ENCODE data around the gene ZFYVE9.

ZFYVE9 gene

GRCh38 chr1:52352690-52353089 is 210.8 kb downstream of the ZFYVE9 start:
- no peak for TF ChIP-seq JUND (IDR thresholded peaks at IDR 0.05; ENCODE audit: low read depth)
- in situ Hi-C loops (cut with HindIII; ENCODE audit: low pct_unique_long_range_greater_than_20kb, low sequenced_read_pairs) = no loop called here
- no peak for DNase-seq (ENCODE audit: low read depth in 1 of 2, low spot score in 1 of 2)

GRCh38 chr1:52355436-52355835 is 213.5 kb downstream of the ZFYVE9 start:
- TF ChIP-seq JUND (IDR thresholded peaks at IDR 0.05; ENCODE audit: low read depth) = no peak
- in situ Hi-C loops (cut with HindIII; ENCODE audit: low pct_unique_long_range_greater_than_20kb, low sequenced_read_pairs) = no loop called here

GRCh38 chr1:52355847-52356505 is 214.1 kb downstream of the ZFYVE9 start:
- no peak for TF ChIP-seq JUND (IDR thresholded peaks at IDR 0.05; ENCODE audit: low read depth)
- in situ Hi-C loops (cut with HindIII; ENCODE audit: low pct_unique_long_range_greater_than_20kb, low sequenced_read_pairs) = no loop called here
- no peak for DNase-seq (ENCODE audit: low read depth in 1 of 2, low spot score in 1 of 2)

More at GRCh38 chr1:52355436-52355835, 213.5 kb downstream of the ZFYVE9 start:
- DNase-seq (ENCODE audit: low read depth in 1 of 2, low spot score in 1 of 2) = no peak

DNA sequence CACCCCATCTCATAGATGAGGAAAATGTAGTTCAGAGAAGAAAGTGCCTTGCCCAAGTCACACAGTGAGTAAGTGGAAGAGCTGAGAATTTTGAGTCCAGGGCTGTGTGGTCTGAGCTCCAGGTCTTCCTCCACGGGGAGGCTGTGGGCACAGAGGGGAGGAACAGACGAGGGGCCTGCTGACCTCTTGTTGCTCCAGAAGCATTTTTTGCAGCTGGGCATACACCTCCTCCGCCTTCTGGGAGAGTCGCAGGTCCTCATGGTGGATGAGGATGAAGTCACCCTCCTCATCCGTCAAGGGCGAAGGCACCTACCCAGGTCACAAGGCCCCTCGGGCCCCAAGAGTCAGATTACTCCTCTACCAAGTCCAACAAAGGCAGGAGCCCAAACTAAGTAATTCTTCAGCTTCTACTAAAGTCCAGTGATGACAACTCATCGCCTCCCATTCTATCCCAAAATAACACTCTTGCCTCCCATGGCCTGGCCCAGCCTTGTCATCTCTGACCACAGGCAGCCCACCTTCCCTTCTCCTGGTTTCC is 215.0 kb downstream of the ZFYVE9 start:
- DNase-seq (ENCODE audit: low read depth in 1 of 2, low spot score in 1 of 2) = no peak
- no peak for TF ChIP-seq JUND (IDR thresholded peaks at IDR 0.05; ENCODE audit: low read depth)
- in situ Hi-C loops (cut with HindIII; ENCODE audit: low pct_unique_long_range_greater_than_20kb, low sequenced_read_pairs) = no loop called here

GRCh38 chr1:52357397-52357796 is 215.5 kb downstream of the ZFYVE9 start:
- no peak for TF ChIP-seq JUND (IDR thresholded peaks at IDR 0.05; ENCODE audit: low read depth)
- in situ Hi-C loops (cut with HindIII; ENCODE audit: low pct_unique_long_range_greater_than_20kb, low sequenced_read_pairs) = no loop called here
- DNase-seq (ENCODE audit: low read depth in 1 of 2, low spot score in 1 of 2) = no peak

DNA sequence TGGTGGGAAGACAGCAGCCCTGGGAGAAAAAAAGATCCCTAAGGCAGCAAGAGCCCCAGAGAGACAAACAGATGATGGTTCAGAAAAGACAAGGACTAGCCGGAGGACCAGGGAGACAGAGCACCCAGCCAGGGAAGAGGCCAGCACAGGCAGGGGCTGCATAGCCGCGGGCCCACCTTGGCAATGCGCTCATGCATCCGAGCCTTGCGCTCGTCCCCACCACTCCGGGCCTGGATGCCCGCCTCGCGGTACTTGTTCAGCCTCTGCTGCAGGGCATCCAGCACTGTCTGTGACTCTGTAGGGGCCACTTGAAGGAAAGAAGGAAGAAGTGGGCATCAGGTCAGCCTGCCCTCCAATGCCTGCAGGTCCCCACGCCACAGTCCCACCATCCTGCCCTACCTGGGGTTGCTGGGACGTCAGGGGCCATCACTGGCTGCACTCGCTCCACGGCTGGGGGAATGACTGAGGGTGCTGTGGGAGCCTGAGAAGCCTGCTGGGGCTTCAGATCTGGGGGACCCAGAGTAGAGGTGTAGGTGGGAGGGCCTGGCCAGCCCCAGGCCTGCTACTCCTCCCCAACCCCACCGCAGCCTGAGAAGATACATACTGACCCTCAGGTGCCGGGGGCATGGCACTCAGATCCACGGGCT is 217.1 kb downstream of the ZFYVE9 start:
- in situ Hi-C loops (cut with HindIII; ENCODE audit: low pct_unique_long_range_greater_than_20kb, low sequenced_read_pairs) = no loop called here
- DNase-seq (ENCODE audit: low read depth in 1 of 2, low spot score in 1 of 2) = no peak
- TF ChIP-seq JUND (IDR thresholded peaks at IDR 0.05; ENCODE audit: low read depth) = no peak

DNA sequence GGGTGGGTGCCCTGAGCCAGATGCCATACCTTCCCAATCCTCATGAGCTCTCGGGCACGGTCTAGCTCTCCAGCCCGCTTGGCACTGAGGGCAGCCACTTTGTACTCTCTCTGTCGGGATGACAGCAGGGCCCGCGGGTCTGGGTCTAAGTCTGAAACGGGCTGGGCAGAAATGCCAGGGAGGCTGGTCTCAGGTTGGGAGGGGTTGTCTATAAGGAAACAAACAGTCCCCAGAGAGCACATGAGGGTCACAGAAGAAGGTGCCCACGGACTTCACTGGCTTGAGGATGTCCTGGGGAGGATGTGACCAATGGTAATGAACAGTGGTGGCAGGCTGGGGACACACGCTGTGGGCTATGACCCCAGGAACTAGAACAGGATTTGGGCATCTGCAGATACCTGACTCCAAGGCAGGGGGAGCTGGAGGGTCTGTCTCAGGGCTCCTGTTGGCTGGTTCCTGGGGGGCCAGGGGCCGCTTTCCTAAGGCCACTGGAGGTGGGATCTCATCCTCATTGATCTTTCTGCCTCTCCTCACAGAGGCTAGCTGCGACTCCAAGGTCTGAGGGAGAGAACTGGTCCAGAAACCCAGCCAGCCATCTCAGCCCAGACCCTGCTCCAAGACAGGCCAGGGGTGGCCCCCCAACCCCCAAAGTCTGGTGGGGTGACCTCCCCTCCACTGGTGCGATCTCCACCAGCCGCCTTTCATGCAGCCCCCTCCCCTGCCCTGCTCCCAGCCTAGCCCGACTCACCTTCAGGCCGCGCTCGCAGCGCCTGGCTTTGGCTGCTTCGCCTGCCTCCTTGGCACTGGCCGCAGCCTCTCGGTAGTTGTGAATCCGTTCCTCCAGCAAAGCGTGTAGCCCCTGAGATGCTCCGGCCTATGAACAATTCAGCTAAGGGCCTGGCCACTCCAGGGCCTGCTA is 218.0 kb downstream of the ZFYVE9 start:
- DNase-seq (ENCODE audit: low read depth in 1 of 2, low spot score in 1 of 2) = no peak
- in situ Hi-C loops (cut with HindIII; ENCODE audit: low pct_unique_long_range_greater_than_20kb, low sequenced_read_pairs) = no loop called here
- TF ChIP-seq JUND (IDR thresholded peaks at IDR 0.05; ENCODE audit: low read depth) = no peak

- TF ChIP-seq JUND (IDR thresholded peaks at IDR 0.05; ENCODE audit: low read depth) = no peak
- in situ Hi-C loops (cut with HindIII; ENCODE audit: low pct_unique_long_range_greater_than_20kb, low sequenced_read_pairs) = no loop called here
- no peak for DNase-seq (ENCODE audit: low read depth in 1 of 2, low spot score in 1 of 2)
Observed at GRCh38 chr1:52360595-52360968, 218.7 kb downstream of the ZFYVE9 start.

- DNase-seq (ENCODE audit: low read depth in 1 of 2, low spot score in 1 of 2) = peak in 1 of 2 experiments; percentile 22
- in situ Hi-C loops (cut with HindIII; ENCODE audit: low pct_unique_long_range_greater_than_20kb, low sequenced_read_pairs) = no loop called here
- TF ChIP-seq JUND (IDR thresholded peaks at IDR 0.05; ENCODE audit: low read depth) = no peak
Observed at GRCh38 chr1:52364235-52364839, 222.4 kb downstream of the ZFYVE9 start.

GRCh38 chr1:52365071-52365745 is 223.3 kb downstream of the ZFYVE9 start:
- TF ChIP-seq JUND (IDR thresholded peaks at IDR 0.05; ENCODE audit: low read depth) = no peak
- DNase-seq (ENCODE audit: low read depth in 1 of 2, low spot score in 1 of 2) = peak; percentile 22 to 59
- in situ Hi-C loops (cut with HindIII; ENCODE audit: low pct_unique_long_range_greater_than_20kb, low sequenced_read_pairs) = no loop called here

DNA sequence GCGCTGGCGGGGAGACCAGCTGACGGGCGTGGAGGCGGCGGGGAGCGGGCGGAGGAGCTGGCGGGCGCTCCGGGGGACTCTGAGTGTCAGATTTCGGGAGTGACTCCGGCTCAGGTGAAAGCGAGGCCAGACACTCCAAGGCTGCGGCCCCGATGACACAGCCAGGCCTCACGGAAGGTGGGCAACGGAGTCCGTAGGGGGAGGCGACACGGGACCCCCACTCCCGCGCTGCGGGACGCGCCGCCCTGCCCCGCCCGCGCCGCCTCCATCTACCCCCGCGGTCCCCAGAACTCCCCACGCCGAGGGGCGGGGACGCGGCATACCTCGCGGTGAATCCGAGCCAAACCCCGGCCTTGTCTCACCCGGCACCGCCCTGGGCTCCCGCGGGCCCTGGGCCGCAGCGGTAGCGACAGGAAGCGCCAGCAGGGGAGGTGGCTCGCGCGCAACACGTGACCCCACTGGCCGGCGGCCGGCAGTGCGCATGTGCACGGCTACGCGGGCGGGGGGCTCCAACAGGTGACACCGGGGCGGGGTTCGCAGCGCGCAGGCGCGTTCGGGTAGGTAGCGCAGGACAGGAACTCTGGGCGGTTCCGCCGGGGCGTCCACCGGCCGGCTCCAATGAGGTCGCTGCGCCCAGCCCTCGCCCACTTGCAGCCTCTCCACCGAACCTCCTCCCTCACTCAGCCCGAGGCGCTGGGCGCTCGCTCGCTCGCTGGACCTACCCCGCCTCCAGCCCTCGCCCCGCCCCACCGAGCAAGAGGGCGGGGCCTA is 224.0 kb downstream of the ZFYVE9 start, which contains the start of gene CC2D1B:
CC2D1B (minus strand) TSS at position 460 of the 771 bp plus-strand sequence. CDS start 1,585 bp downstream, outside the sequence.
- in situ Hi-C loops (cut with HindIII; ENCODE audit: low pct_unique_long_range_greater_than_20kb, low sequenced_read_pairs) = no loop called here
- TF ChIP-seq JUND (IDR thresholded peaks at IDR 0.05; ENCODE audit: low read depth) = no peak
- peak; percentile 91 to 98 for DNase-seq (ENCODE audit: low read depth in 1 of 2, low spot score in 1 of 2)

Measured in T47D (cell line).